ENCODE measurements around the gene SIL1.

Gene SIL1

DNA sequence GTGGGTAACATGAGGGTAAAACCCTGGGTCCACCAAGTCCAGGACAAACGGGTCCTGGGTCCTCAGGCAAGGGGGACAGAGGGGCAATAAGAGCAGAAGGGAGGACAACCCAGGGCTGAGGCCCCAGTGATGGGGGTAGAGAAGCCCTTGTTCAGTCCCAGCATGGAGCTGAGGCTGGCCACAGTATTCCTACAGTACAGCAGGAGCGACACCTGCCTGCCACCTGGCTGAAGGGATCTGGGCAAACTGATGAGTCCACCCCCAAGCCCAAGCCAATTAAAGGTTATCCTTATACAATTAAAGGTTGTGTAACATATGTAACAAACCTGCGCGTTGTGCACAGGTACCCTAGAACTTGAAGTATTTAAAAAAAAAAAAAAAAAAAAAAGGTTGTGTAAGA lies 225.3 kb downstream of the SIL1 start:
- DNase-seq, result peak; percentile 51

GRCh38 chr5:138972230-138972629 lies 225.9 kb downstream of the SIL1 start:
- DNase-seq, result peak; percentile 45

GRCh38 chr5:138969323-138970002 lies 228.7 kb downstream of the SIL1 start:
- no peak for DNase-seq

DNA sequence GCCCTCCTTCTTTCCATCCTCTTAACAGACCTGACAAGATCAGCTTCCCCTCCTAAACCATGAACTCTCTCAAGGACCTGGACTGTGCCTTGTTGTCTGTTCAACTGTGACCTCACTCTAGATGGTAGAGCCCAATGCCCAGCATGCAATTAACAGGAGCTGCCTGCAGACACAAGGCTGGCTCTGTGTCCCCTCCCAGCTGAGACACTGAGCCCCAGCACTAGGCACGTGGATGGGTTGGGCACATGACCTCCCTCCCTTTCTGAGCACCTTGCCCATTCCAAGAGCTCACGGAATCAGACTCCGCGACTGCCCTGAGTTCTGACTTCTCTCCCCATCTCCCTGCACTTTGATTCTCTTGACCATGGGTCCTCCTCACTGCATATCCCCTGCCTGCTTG lies 229.6 kb downstream of the SIL1 start:
- peak; percentile 51 for DNase-seq

GRCh38 chr5:138967791-138968448 lies 230.2 kb downstream of the SIL1 start:
- peak; percentile 44 for DNase-seq

GRCh38 chr5:138966236-138966985 lies 231.8 kb downstream of the SIL1 start:
- no peak for DNase-seq

DNA sequence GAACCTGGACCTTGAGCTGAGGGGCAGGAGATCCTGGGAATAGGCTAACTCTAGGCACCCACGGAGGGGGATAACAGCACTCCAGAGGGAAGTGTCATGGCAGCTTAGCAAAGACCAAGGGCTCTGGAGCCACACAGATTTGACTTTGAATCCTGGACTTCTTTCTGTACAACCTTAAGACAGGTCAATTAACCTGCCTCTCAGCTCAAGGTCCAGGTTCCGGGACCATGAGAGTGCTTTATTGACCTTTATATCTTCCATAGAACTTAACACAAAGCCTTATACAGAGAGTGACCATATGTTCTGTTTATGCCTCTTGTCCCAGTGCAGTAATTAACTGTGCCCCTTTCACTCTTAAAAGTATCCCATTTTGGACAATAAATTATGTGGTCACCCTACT lies 232.5 kb downstream of the SIL1 start:
- DNase-seq, result no peak

DNA sequence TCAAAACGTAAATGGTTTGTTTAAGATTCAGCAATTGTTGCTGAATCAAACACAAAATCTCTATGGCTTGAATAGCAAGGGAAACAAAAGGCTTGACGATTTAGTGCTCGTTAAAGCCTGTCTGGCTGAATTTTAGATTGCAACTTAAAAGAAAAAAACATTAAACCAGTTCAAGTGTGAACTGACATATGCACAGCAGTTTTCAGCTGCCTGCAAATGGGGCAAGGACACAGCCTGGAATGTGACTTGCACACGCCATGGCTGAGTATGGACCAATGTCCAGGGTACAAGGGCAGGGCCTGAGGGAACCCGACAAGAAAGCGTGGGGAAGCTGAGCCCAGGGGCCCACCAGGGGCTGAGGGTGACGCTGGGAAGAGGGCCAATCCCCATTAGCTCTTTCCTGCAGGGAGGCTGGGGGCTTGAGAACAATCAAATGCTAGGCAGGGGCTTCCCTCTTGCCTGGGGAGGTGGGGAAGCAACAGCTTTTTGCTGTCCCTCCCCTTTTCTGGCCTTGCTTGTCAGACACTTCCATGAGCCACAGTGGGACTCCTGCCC lies 233.4 kb downstream of the SIL1 start:
- peak; percentile 46 for DNase-seq

GRCh38 chr5:138963763-138964371 lies 234.3 kb downstream of the SIL1 start:
- peak; percentile 92 for DNase-seq

- peak; percentile 58 for DNase-seq
These were observed 235.4 kb downstream of the SIL1 start for GRCh38 chr5:138962614-138963370.

DNA sequence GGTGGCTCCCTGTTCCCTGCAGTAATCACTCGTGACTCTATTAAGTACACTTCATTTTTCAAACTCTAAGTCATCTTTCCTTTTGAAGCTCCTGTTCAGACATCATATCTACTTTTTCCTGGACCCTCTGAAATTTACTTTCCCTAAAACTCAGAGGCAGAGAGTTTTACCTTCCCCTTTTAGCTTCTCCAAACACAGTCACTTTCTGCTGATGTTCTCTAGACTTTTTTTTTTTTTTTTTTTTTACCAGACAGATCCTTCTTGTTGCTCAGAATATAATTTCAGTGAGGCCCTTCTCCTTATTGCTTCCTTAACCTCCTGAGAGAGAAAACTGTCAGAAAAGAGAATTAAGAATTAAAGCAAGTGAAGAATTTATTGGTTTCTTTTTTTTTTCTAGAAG lies 236.4 kb downstream of the SIL1 start:
- no peak for DNase-seq

DNA sequence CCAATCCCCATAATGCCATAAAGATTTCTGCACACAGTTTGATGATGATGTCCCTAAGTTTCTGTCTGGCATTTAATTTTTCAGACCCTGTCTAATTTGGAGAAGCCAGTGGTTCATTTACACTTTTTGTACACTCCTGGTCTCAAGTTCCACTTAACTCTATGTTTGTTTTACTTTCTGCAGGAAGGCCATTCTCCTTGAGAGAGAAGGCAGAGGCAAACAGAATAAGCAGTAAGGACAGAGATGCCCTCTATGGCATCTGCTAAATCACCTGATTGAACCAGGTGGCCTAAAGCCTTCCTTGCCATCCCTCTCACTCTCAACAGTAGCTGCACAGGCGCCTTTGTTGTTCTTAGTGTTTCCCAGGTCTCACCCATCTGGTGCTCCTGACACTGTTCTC lies 236.9 kb downstream of the SIL1 start:
- no peak for DNase-seq

- DNase-seq, result no peak
These were observed 237.9 kb downstream of the SIL1 start for GRCh38 chr5:138960145-138960692.

GRCh38 chr5:138956801-138957200 lies 241.4 kb downstream of the SIL1 start:
- no peak for DNase-seq

DNA sequence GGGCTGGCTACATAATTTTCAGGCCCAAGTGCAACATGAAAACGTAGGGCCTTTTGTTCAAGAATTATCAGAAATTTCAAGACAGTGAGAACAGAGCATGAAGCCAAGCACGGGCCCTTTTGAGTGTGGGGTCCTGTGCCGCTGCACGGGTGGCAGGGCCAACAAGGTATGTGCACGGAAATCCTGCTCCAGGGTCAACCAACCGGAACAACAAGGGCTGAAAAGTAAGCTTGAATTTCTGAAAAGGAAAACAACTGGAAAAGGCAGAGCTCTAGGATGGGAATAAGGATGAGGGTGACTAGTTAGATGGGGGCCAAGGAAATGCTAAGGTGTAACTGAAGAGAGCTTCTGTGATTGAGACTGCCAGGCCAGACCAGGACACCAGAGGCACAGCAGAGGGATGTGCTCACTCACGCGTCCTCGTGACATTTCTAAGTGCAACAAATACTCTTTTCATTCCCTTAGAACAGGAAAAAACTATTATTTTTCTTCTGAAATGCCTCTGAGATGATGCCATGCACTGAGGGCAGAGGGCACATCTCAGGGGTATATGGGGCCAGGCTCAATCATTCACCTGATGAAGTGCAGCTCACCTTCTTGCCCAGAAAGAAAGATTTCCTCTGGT lies 242.4 kb downstream of the SIL1 start:
- DNase-seq, result no peak

DNA sequence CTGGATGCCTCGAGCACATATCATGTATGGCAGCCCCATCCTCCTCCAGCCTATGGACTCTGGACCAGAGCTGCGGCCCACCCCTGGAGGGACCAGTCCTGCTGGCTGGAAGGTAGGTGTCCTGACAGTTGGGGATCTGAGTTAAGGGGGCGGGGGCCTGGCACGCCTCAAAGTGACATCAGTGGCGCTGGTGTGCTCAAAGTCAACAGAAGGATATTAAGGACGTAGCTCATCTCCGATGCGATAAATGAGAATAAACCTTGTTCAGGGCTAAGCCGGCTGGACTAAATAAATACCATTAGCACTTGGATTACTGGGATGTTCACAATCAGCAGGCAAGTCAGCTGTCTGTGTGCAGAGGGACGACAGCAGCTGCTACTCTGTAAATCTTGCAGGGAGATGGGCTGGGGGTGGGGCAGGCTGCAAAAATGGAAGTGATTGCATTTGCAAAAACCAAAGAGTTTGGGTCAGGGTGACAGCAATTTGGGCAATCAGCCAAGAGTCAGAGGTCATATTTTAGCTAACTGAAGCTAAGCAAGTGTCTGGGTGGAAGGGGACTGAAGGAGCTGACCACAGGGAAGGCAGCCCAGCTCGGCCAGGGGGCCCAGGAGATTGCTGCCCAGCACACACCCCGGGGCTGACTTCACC lies 243.0 kb downstream of the SIL1 start:
- no peak for DNase-seq

- peak; percentile 59 for DNase-seq
These were observed 243.7 kb downstream of the SIL1 start for GRCh38 chr5:138954257-138955012.

DNA sequence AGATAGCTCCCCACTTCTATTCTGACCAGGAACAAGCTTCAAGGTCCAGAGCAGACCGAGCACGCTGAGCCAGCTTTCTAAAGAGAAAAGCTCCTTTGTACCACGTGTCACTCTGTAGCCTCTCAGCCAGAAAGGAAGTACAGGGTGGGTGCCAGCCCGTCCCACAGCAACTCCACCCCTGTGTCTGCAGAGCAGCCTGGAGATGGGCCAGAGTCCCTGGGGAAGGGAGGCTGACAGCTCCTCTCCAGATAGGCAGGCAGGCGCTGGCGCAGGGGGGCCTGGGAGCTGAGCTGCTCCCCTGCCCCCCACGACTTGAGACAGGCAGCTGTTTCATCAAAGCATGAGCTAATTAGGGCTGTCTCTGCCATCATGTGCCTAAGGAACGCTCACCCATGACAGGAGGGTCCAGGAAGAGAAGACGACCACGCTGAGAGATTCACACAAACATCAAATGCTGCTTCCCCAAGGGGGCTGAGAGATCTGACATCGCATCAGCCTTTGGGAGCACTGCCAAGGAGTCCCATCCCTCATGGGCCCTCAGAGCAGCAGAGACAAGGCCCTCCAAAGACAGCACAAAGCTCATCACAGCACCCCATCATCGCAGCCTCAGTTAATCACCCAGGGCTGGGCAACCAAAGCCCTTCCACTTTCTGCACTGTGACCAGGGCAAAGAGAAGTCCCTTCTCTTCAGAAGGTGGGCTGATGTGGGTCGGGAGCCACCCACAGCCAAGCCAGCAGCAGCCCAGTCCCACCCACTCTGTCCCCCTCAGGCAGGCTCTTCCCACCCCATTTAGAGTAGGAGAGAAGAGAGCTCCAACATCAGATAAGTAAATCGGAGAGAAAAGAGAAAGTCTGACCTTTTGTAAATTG lies 244.5 kb downstream of the SIL1 start:
- peak; percentile 69 for DNase-seq

DNA sequence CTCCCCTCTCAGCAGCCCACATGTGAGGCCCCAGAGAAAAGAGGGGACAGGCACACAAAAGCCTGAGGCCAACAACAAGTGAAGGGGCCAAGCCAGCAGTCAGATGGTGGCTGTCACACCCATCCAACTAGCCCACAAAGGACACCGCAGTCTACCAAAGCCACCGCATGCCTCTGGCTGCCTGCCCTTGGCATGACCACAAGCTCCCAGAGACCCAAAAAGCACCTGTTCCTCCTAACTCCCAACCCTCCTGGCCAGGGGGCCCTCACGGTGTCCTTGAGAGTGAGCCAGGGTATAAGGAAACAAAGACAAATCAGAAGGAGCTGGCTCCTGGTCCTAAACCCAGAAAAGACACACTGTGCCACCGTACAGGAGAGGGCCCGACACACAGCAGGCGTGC lies 245.2 kb downstream of the SIL1 start:
- DNase-seq, result peak; percentile 46

Measured in islet precursor cell (in vitro differentiated cells).